Eye (tissue), 1 donor: ENCODE data around the gene USP17L15.
"Not testable (repeated sequence)": the region's sequence is repeated elsewhere in the genome, so short reads cannot be mapped to it uniquely, and the experiment has no call there.

Experiments
- DNase-seq: peaks from one replicate; pipeline ENCODE4 v3.0.0-alpha.2; 2015

The USP17L15 gene, protein sequence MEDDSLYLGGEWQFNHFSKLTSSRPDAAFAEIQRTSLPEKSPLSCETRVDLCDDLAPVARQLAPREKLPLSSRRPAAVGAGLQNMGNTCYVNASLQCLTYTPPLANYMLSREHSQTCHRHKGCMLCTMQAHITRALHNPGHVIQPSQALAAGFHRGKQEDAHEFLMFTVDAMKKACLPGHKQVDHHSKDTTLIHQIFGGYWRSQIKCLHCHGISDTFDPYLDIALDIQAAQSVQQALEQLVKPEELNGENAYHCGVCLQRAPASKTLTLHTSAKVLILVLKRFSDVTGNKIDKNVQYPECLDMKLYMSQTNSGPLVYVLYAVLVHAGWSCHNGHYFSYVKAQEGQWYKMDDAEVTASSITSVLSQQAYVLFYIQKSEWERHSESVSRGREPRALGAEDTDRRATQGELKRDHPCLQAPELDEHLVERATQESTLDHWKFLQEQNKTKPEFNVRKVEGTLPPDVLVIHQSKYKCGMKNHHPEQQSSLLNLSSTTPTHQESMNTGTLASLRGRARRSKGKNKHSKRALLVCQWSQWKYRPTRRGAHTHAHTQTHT

DNA sequence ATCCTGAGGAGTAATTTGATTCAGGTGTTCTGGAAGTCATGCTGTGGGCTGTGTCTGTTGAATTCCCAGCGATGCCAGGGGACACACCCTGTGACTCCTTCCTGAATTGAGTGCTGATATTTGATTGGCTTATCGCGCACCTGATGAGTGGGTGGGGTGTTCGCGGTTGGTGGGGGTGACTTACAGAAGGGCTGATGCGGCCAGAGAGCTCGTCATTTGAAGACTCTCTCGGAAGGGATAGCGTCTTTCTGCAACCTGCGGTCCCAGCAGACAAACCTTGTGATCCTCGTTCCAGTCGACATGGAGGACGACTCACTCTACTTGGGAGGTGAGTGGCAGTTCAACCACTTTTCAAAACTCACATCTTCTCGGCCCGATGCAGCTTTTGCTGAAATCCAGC is at the start of gene USP17L15:
USP17L15 (plus strand) TSS at position 301 of the 400 bp plus-strand sequence; CDS start at position 301, 0 bp downstream.
- DNase-seq, result not testable (repeated sequence)

DNA sequence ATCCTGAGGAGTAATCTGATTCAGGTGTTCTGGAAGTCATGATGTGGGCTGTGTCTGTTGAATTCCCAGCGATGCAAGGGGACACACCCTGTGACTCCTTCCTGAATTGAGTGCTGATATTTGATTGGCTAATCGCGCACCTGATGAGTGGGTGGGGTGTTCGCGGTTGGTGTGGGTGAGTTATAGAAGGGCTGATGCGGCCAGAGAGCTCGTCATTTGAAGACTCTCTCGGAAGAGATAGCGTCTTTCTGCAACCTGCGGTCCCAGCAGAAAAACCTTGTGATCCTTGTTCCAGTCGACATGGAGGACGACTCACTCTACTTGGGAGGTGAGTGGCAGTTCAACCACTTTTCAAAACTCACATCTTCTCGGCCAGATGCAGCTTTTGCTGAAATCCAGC is 23.8 kb upstream of the USP17L15 start, which contains the start of gene USP17L10:
USP17L10 (plus strand) TSS at position 301 of the 400 bp plus-strand sequence; CDS start at position 301, 0 bp downstream.
- not testable (repeated sequence) for DNase-seq

DNA sequence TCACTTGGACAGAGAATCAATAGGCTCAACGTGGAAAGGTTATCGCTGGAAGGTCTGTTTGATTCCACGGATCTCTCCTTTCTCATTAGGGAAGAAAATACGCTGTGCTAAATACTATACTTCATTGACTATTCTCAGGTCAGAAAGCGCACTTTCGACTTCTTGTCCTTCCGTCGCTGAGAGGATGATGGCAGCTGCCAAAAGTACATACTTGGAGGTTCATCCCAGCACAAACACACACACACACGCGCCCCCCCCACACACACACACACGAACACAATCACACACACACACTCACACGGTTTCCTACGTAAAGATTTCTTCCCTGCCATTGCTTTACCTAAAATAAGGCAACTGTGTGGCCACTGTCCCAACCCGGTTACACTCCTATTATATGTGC is 19.5 kb upstream of the USP17L15 start:
- DNase-seq, result not testable (repeated sequence)

DNA sequence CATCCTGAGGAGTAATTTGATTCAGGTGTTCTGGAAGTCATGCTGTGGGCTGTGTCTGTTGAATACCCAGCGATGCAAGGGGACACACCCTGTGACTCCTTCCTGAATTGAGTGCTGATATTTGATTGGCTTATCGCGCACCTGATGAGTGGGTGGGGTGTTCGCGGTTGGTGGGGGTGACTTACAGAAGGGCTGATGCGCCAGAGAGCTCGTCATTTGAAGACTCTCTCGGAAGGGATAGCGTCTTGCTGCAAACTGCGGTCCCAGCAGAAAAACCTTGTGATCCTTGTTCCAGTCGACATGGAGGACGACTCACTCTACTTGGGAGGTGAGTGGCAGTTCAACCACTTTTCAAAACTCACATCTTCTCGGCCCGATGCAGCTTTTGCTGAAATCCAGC is 19.1 kb upstream of the USP17L15 start, which contains the start of gene USP17L11:
USP17L11 (plus strand) TSS at position 301 of the 400 bp plus-strand sequence; CDS start at position 301, 0 bp downstream.
- DNase-seq, result not testable (repeated sequence)

DNA sequence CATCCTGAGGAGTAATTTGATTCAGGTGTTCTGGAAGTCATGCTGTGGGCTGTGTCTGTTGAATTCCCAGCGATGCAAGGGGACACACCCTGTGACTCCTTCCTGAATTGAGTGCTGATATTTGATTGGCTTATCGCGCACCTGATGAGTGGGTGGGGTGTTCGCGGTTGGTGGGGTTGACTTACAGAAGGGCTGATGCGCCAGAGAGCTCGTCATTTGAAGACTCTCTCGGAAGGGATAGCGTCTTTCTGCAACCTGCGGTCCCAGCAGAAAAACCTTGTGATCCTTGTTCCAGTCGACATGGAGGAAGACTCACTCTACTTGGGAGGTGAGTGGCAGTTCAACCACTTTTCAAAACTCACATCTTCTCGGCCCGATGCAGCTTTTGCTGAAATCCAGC is 14.3 kb upstream of the USP17L15 start, which contains the start of gene USP17L12:
USP17L12 (plus strand) TSS at position 301 of the 400 bp plus-strand sequence; CDS start at position 301, 0 bp downstream.
- DNase-seq, result not testable (repeated sequence)

DNA sequence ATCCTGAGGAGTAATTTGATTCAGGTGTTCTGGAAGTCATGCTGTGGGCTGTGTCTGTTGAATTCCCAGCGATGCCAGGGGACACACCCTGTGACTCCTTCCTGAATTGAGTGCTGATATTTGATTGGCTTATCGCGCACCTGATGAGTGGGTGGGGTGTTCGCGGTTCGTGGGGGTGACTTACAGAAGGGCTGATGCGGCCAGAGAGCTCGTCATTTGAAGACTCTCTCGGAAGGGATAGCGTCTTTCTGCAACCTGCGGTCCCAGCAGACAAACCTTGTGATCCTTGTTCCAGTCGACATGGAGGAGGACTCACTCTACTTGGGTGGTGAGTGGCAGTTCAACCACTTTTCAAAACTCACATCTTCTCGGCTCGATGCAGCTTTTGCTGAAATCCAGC is 9.6 kb upstream of the USP17L15 start, which contains the start of gene USP17L13:
USP17L13 (plus strand) TSS at position 301 of the 400 bp plus-strand sequence; CDS start at position 301, 0 bp downstream.
- DNase-seq, result not testable (repeated sequence)

DNA sequence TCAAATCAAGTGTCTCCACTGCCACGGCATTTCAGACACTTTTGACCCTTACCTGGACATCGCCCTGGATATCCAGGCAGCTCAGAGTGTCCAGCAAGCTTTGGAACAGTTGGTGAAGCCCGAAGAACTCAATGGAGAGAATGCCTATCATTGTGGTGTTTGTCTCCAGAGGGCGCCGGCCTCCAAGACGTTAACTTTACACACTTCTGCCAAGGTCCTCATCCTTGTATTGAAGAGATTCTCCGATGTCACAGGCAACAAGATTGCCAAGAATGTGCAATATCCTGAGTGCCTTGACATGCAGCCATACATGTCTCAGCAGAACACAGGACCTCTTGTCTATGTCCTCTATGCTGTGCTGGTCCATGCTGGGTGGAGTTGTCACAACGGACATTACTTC is 3.9 kb upstream of the USP17L15 start:
- not testable (repeated sequence) for DNase-seq

DNA sequence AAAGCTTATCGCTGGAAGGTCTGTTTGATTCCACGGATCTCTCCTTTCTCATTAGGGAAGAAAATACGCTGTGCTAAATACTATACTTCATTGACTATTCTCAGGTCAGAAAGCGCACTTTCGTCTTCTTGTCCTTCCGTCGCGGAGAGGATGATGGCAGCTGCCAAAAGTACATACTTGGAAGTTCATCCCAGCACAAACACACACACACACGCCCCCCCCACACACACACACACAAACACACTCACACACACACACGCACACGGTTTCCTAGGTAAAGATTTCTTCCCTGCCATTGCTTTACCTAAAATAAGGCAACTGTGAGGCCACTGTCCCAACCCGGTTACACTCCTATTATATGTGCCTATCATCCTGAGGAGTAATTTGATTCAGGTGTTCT is 4.3 kb downstream of the USP17L15 start:
- DNase-seq, result not testable (repeated sequence)

DNA sequence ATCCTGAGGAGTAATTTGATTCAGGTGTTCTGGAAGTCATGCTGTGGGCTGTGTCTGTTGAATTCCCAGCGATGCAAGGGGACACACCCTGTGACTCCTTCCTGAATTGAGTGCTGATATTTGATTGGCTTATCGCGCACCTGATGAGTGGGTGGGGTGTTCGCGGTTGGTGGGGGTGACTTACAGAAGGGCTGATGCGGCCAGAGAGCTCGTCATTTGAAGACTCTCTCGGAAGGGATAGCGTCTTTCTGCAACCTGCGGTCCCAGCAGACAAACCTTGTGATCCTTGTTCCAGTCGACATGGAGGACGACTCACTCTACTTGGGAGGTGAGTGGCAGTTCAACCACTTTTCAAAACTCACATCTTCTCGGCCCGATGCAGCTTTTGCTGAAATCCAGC is 9.4 kb downstream of the USP17L15 start, which contains the start of gene USP17L17:
USP17L17 (plus strand) TSS at position 301 of the 400 bp plus-strand sequence; CDS start at position 301, 0 bp downstream.
- not testable (repeated sequence) for DNase-seq

DNA sequence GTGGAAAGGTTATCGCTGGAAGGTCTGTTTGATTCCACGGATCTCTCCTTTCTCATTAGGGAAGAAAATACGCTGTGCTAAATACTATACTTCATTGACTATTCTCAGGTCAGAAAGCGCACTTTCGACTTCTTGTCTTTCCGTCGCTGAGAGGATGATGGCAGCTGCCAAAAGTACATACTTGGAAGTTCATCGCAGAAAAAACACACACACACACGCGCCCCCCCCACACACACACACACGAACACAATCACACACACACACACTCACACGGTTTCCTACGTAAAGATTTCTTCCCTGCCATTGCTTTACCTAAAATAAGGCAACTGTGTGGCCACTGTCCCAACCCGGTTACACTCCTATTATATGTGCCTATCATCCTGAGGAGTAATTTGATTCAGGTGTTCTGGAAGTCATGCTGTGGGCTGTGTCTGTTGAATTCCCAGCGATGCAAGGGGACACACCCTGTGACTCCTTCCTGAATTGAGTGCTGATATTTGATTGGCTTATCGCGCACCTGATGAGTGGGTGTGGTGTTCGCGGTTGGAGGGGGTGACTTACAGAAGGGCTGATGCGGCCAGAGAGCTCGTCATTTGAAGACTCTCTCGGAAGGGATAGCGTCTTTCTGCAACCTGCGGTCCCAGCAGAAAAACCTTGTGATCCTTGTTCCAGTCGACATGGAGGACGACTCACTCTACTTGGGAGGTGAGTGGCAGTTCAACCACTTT is 13.9 kb downstream of the USP17L15 start, which contains the start of gene USP17L18:
USP17L18 (plus strand) TSS at position 678 of the 728 bp plus-strand sequence; CDS start at position 678, 0 bp downstream.
- DNase-seq, result not testable (repeated sequence)

DNA sequence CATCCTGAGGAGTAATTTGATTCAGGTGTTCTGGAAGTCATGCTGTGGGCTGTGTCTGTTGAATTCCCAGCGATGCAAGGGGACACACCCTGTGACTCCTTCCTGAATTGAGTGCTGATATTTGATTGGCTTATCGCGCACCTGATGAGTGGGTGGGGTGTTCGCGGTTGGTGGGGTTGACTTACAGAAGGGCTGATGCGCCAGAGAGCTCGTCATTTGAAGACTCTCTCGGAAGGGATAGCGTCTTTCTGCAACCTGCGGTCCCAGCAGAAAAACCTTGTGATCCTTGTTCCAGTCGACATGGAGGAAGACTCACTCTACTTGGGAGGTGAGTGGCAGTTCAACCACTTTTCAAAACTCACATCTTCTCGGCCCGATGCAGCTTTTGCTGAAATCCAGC is 18.9 kb downstream of the USP17L15 start, which contains the start of gene USP17L19:
USP17L19 (plus strand) TSS at position 301 of the 400 bp plus-strand sequence; CDS start at position 301, 0 bp downstream.
- not testable (repeated sequence) for DNase-seq

DNA sequence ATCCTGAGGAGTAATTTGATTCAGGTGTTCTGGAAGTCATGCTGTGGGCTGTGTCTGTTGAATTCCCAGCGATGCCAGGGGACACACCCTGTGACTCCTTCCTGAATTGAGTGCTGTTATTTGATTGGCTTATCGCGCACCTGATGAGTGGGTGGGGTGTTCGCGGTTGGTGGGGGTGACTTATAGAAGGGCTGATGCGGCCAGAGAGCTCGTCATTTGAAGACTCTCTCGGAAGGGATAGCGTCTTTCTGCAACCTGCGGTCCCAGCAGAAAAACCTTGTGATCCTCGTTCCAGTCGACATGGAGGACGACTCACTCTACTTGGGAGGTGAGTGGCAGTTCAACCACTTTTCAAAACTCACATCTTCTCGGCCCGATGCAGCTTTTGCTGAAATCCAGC is 23.6 kb downstream of the USP17L15 start, which contains the start of gene USP17L20:
USP17L20 (plus strand) TSS at position 301 of the 400 bp plus-strand sequence; CDS start at position 301, 0 bp downstream.
- not testable (repeated sequence) for DNase-seq

DNA sequence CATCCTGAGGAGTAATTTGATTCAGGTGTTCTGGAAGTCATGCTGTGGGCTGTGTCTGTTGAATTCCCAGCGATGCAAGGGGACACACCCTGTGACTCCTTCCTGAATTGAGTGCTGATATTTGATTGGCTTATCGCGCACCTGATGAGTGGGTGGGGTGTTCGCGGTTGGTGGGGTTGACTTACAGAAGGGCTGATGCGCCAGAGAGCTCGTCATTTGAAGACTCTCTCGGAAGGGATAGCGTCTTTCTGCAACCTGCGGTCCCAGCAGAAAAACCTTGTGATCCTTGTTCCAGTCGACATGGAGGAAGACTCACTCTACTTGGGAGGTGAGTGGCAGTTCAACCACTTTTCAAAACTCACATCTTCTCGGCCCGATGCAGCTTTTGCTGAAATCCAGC is 28.4 kb downstream of the USP17L15 start, which contains the start of gene USP17L21:
USP17L21 (plus strand) TSS at position 301 of the 400 bp plus-strand sequence; CDS start at position 301, 0 bp downstream.
- not testable (repeated sequence) for DNase-seq

DNA sequence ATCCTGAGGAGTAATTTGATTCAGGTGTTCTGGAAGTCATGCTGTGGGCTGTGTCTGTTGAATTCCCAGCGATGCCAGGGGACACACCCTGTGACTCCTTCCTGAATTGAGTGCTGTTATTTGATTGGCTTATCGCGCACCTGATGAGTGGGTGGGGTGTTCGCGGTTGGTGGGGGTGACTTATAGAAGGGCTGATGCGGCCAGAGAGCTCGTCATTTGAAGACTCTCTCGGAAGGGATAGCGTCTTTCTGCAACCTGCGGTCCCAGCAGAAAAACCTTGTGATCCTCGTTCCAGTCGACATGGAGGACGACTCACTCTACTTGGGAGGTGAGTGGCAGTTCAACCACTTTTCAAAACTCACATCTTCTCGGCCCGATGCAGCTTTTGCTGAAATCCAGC is 33.1 kb downstream of the USP17L15 start, which contains the start of gene USP17L22:
USP17L22 (plus strand) TSS at position 301 of the 400 bp plus-strand sequence; CDS start at position 301, 0 bp downstream.
- DNase-seq, result not testable (repeated sequence)

DNA sequence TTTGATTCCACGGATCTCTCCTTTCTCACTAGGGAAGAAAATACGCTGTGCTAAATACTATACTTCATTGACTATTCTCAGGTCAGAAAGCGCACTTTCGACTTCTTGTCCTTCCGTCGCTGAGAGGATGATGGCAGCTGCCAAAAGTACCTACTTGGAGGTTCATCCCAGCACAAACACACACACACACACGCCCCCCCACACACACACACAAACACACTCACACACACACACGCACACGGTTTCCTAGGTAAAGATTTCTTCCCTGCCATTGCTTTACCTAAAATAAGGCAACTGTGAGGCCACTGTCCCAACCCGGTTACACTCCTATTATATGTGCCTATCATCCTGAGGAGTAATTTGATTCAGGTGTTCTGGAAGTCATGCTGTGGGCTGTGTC is 37.5 kb downstream of the USP17L15 start:
- not testable (repeated sequence) for DNase-seq
